Sigmoid colon (tissue), 4 donors: Measurements from ENCODE around the gene HOXB9.

Source experiments
- EP300 ChIP-seq, 4 donors: sonication (generic); formaldehyde crosslinking; IDR thresholded peaks; one replicate each; pipeline ENCODE4 v1.6.1; 2017; ENCODE audit warnings: antibody characterized with exemption in 4 of 4
- POLR2A ChIP-seq, 2 donors: fragments of 450-650 bp; IDR thresholded peaks; one replicate each; pipeline ENCODE4 v1.6.1; 2016; ENCODE audit warnings: antibody characterized with exemption in 2 of 2, mild to moderate bottlenecking in 2 of 2, moderate library complexity in 2 of 2
- TF ChIP-seq, protein P1 (sequence below), 4 experiments: fragments of 450-650 bp in 3 of 4; fragments of 200-600 bp in 1 of 4; IDR thresholded peaks; one replicate each; pipeline ENCODE4 v1.5.1; 2016 to 2019; ENCODE audit warnings: antibody characterized with exemption in 4 of 4, mild to moderate bottlenecking in 3 of 4, moderate library complexity in 2 of 4

DNA sequence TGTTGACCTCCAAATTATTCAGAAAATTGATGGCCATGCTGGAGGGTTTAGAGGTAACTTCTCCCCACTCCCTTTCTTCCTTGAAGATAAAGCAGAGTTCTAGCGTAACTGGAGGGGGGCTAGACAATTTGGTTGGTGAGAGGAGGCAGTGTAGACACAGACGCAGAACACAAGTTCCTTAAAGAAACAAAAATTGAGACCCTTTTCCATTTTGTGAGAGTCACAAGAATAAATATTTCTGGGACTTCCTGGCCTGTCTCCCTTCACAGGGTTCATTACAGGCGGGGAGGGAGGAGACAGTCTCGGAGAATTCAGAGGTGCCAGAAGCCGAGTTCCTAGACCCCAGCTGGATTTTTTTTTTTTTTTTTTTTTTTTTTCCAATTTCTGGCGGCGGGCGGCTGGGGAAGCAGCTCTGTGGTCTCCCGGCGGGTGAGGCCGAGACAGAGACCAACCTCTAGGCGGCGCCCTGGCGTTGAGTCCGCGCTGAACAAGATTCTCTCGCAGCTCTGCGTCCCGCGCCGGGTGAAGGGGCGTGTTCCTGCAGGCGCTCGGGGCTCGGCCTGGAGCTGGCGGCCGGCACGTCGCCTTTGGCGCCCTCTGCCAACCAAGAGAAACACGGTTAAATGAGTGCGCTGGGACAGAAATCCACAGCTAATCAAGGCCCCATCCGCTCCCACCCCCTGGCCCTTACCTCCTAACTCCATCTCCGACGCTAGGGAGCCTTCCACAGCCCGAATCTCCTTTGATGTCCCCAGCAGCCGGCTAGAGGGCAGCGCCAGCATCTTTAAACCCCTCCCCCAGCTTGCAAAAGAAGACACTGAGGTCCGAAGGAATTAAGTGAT, 10.2 kb upstream of the HOXB9 start:
- TF ChIP-seq EP300 (IDR thresholded peaks at IDR 0.05), result no peak
- TF ChIP-seq, protein P1, sequence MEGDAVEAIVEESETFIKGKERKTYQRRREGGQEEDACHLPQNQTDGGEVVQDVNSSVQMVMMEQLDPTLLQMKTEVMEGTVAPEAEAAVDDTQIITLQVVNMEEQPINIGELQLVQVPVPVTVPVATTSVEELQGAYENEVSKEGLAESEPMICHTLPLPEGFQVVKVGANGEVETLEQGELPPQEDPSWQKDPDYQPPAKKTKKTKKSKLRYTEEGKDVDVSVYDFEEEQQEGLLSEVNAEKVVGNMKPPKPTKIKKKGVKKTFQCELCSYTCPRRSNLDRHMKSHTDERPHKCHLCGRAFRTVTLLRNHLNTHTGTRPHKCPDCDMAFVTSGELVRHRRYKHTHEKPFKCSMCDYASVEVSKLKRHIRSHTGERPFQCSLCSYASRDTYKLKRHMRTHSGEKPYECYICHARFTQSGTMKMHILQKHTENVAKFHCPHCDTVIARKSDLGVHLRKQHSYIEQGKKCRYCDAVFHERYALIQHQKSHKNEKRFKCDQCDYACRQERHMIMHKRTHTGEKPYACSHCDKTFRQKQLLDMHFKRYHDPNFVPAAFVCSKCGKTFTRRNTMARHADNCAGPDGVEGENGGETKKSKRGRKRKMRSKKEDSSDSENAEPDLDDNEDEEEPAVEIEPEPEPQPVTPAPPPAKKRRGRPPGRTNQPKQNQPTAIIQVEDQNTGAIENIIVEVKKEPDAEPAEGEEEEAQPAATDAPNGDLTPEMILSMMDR (IDR thresholded peaks at IDR 0.05), result peak in 3 of 4 experiments; percentile 15 to 31 (median 15)
- no peak for TF ChIP-seq POLR2A (IDR thresholded peaks at IDR 0.05)
